GM19025 (cell line): ENCODE results near the gene C1QB.

ENCODE experiments used
- ATAC-seq: cut with Tn5 transposase; IDR thresholded peaks from one replicate; pipeline ENCODE4 v1.9.1; 2021; ENCODE audit warnings: mild to moderate bottlenecking, low read depth, moderate library complexity; ENCODE audit not compliant: unreplicated experiment

The C1QB gene, protein sequence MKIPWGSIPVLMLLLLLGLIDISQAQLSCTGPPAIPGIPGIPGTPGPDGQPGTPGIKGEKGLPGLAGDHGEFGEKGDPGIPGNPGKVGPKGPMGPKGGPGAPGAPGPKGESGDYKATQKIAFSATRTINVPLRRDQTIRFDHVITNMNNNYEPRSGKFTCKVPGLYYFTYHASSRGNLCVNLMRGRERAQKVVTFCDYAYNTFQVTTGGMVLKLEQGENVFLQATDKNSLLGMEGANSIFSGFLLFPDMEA

GRCh38 chr1:22652881-22653316 lies at the start of gene C1QB:
TSS of gene C1QB (plus strand) at chr1:22653236. CDS start at chr1:22659463, 6,227 bp downstream.
- no peak for ATAC-seq

DNA sequence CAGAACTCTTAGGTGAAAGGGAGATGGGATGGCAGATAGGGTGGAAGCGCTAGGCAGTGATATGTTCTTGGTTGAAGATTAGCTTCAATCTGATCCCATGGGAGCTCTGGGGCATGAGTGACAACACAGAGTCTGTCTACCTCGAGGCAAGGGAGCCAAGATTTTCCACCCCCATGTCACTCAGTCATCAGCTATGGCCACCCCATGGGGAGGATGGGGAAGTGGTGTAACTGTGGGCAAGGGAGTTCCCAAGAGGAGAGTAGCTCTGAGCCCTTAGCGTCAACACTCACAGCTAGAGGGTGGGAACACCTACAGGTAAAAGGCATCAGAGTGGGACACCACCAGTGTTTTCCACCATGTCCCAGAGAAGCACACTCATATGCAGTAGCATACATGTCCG lies 46.9 kb upstream of the C1QB start:
- ATAC-seq = no peak

DNA sequence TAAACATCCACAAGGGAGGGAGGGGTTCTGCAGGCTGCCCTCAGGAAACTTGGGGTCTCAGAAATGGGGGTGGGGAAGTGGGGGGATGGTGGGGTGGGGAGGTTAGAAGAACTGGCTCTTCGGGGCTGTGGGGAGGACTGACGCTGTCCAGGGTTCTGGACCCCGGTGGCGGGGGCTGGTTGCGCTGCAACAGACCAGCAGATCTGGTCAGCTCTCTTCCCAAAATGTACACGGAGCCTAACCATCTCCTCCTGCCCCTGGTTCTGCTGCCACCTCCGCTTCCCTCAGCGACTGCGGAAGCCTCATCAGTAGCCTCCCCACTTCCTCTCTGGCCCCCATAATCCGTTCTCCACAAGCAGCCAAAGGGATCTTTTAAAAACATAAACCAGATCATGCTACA lies 45.9 kb upstream of the C1QB start:
- no peak for ATAC-seq

- ATAC-seq = no peak
Observed at GRCh38 chr1:22608361-22608760, 44.7 kb upstream of the C1QB start.

- no peak for ATAC-seq
Observed at GRCh38 chr1:22609291-22609690, 43.7 kb upstream of the C1QB start.

DNA sequence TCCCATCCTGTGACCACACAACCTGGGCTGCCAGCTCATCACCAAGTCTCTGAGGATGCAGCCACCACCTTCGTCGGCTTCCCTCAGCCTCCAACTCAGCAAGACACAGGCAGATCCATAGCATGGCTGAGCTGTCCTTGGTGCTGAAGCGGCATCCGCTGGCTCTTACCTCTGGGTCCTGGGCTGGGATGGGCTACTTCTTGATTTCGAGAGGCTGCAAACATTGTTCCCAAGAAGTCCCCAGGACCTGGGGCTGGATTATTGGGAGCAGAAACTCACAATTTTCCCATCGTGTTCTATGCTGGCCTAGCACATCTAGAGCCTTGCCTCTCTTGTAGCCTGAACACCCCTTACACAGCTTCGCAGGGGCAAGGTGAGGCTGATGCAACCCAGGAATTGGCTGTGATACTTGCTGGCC lies 41.5 kb upstream of the C1QB start:
- no peak for ATAC-seq

- ATAC-seq = no peak
Observed at GRCh38 chr1:22612671-22613571, 40.1 kb upstream of the C1QB start.

GRCh38 chr1:22613572-22613918 lies 39.5 kb upstream of the C1QB start:
- no peak for ATAC-seq

GRCh38 chr1:22613951-22614350 lies 39.1 kb upstream of the C1QB start:
- ATAC-seq = no peak

DNA sequence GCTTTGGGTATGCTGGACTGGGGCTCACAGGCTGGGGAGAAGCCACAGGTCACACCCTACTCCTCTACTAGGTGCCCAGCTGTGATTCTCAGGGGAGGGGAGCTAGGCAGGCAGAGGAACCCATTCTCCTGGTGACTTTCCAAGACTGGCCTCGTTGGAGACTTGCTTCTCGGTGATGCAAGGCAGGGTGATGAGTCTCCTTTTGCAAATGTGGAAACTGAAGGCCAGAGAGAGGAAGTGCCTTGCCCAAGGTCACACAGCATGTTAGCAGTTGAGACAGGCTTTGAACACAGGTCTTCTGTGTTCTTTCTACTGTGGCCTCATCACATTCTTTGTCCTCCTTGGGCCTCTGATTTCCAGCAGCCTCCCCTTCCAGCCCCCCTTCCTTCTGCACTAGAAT lies 37.1 kb upstream of the C1QB start:
- ATAC-seq = no peak

GRCh38 chr1:22616571-22616970 lies 36.5 kb upstream of the C1QB start:
- no peak for ATAC-seq

GRCh38 chr1:22618056-22618455 lies 35.0 kb upstream of the C1QB start:
- ATAC-seq = no peak

DNA sequence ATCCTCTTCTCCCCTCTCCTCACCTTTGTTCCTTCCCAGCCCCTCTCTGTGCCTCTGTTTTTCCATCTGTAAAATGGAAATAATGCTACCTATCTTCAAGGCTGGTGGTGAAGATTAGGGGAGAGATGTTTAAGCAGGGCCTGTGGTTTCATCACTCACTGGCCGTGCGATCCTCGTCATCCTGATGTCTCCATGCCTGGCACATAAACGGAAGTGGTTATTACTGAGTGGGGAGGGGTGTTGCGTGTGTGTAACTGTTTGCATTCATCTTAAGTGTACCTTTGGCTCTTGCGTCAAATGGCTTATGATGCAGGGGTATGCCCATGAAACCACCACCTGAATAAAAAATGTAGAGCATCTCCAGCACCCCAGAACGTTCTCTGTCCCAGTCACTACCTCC lies 33.8 kb upstream of the C1QB start:
- ATAC-seq = no peak

DNA sequence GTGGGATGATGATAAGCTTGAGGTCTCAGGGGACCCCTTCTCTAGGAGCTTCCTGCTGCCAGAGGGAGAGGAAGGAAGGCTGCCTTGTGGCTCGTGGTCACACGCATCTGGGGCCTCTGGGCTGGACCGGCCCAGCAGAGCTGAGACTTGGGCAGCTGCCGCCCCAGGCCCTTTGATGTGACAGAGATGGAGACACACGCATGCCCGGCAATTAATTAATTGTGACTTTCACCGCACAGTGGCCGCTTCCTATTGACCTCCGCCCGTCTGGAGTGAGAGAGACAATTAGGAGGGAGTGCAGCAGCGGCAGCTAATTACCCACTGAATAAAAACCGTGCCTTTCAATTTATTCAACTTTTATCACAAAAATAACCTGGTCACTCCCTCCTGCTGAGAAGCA lies 33.2 kb upstream of the C1QB start:
- no peak for ATAC-seq

DNA sequence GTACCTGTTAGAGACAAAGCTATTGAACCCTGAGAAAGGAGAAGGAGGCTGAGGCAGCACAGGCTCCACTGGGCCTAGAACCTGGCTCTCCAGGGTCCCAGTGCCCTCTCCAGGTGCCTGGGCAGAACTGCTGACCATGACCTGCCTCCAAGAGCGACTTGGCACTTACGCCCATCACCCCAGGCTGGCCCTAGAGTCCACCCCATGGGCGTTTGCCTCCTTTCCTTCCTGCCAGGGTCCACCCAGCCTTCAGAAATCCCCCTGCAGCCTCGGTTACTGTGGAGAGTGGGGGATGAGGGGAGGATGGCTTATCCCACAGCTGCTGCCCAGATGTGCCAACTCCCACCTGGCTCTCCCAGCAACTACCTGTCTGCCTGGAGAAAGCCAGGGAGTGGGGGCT lies 31.3 kb upstream of the C1QB start:
- ATAC-seq = no peak

GRCh38 chr1:22625262-22625925 lies 27.6 kb upstream of the C1QB start:
- ATAC-seq = no peak

DNA sequence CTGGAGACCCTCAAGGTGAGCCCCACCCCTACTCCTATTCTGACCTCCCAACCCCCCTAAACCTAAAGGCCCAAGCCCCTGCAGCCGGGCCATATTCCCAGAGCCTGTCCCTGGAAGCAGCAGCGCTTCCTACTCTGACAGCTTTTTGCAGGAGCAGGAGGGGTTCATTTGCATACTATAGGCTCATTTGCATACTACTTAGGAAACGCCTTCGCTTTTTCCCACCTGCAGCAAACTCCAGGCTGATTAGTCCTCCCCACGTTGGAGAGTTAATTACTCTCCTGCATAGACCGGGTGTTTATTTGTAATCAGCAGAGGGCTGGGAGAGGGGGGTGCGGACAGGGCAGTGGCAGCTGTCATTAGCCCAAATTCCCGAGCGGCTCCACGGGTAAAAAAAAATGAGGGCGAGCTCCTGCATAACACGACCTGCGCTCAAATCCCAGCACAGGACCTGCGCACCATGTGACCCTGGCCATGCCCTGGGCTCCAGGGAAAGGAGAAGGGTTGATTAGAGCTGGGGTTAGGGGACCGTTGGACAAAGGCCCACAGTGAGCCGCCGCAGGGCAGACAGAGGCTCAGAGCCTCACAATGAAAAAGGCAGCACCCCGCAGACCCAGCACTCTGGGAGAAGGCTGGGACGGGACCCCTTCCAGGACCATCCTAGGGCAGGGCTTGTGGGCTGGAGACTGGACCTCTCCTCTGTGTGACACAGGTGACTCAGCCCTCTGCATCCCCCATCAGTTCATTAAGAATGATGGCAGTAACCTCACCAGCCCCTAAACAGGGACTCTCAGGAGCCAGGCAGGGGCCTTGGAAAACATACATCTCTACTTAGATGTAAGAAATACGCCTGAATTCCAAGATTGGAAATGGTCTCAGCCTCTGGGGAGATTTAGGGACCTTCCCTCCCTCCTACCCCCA lies 26.5 kb upstream of the C1QB start:
- no peak for ATAC-seq

DNA sequence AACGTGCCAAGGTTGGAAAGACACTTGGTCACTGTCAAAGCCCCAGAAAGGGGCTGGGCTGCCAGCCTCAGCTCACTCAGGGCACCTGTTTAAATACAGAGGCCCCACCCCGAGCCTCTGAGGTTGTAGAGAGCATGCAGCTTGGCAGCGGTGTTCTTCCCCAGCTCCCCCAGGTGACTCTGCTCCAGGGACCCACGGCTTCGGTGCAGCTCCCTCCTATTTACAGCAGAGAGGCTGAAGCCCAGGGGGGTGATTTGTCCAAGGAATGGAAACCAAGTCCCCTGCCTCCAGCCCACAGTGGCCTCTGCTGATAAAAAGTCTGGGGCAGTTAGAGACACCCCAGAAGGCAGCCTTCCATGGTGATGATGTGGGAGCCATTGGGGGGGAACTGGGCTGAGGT lies 25.7 kb upstream of the C1QB start:
- ATAC-seq = no peak

- no peak for ATAC-seq
Observed at GRCh38 chr1:22628698-22629444, 24.2 kb upstream of the C1QB start.

DNA sequence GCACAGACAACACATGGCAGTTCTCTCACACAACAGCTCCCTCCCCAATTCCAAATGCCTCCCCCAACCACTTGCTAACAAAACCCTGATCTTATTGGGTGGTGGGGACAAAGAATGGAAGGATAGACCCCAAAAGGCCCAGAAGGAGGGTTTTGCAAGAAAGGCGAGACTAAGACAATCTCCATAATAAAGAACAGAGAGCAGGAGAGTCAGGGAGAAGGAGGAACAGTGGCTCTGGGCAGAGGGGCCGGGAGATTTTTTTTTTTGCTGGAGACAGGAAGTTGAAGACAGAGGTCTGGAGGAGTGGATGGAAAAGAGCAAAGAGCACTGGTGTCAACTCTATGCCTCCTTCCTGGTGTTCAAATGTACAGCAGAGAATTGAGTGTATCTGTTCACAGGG lies 23.1 kb upstream of the C1QB start:
- ATAC-seq = no peak
